BJ (cell line): ENCODE results near the gene FOXO4. TPM values are rescaled to one million over a fixed set of nuclear protein-coding genes. Genes with fewer than 3 reads are reported as not detected.

Experiments used
- CTCF ChIA-PET: fragments of 350-600 bp; formaldehyde crosslinking; extraction: SDS; loops from one replicate; lab custom pipeline; 2021; ENCODE audit warnings: antibody characterized with exemption, inconsistent platforms; lab: Yijun Ruan, JAX
- POLR2A ChIA-PET: fragments of 300-600 bp; sonication (Branson Sonifier 250); formaldehyde crosslinking; extraction: SDS; loops from one replicate; lab custom pipeline; 2021; ENCODE audit warnings: antibody characterized with exemption; lab: Charles Lee
- DNase-seq: peaks from one replicate; pipeline ENCODE4 v3.0.0-alpha.2; 2011; ENCODE audit warnings: low read depth
- H3K27me3 ChIP-seq: 2 replicates; pipeline ENCODE4 v1.6.0; 2011; ENCODE audit warnings: low read length; ENCODE audit not compliant: control insufficient read depth, insufficient read depth
- H3K36me3 ChIP-seq: 2 replicates; pipeline ENCODE4 v1.5.1; 2011; ENCODE audit warnings: low read length; ENCODE audit not compliant: control insufficient read depth, insufficient read depth
- H3K4me3 ChIP-seq: 2 replicates; pipeline ENCODE4 v1.5.1; 2011; ENCODE audit warnings: low read depth, mild to moderate bottlenecking, control low read depth, low read length
- polyA plus RNA-seq: library from polyadenylated mRNA; depleted of rRNA; stranded (reverse); fragments of >200 nt; gene quantifications from 2 replicates; pipeline ENCODE4 v1.2.3, GENCODE V29; 2011
- TF ChIP-seq, protein P1 (sequence below): IDR thresholded peaks from 2 replicates; pipeline ENCODE4 v1.5.1; 2011; ENCODE audit warnings: low read depth, mild to moderate bottlenecking, control low read depth, inconsistent platforms, low read length, moderate library complexity; ENCODE audit not compliant: insufficient read depth

FOXO4 gene
- polyA plus RNA-seq, 1 experiment, result 2.4 TPM

GRCh38 chrX:71057848-71058530 lies 37.7 kb upstream of the FOXO4 start:
- H3K27me3 ChIP-seq, result no peaks in the 10 kb centered on the region

GRCh38 chrX:71060127-71060526 lies 35.5 kb upstream of the FOXO4 start:
- POLR2A ChIA-PET, result no interaction called here
- H3K4me3 ChIP-seq, result no peak overlapping the region
- CTCF ChIA-PET, result no interaction called here
- H3K27me3 ChIP-seq, result no peaks in the 10 kb centered on the region
- peaks cover 9% of the 10 kb centered on the region for H3K36me3 ChIP-seq
- no peak for DNase-seq
- TF ChIP-seq, protein P1, sequence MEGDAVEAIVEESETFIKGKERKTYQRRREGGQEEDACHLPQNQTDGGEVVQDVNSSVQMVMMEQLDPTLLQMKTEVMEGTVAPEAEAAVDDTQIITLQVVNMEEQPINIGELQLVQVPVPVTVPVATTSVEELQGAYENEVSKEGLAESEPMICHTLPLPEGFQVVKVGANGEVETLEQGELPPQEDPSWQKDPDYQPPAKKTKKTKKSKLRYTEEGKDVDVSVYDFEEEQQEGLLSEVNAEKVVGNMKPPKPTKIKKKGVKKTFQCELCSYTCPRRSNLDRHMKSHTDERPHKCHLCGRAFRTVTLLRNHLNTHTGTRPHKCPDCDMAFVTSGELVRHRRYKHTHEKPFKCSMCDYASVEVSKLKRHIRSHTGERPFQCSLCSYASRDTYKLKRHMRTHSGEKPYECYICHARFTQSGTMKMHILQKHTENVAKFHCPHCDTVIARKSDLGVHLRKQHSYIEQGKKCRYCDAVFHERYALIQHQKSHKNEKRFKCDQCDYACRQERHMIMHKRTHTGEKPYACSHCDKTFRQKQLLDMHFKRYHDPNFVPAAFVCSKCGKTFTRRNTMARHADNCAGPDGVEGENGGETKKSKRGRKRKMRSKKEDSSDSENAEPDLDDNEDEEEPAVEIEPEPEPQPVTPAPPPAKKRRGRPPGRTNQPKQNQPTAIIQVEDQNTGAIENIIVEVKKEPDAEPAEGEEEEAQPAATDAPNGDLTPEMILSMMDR, result no peak

More at GRCh38 chrX:71057848-71058530, 37.7 kb upstream of the FOXO4 start:
- no peak for DNase-seq
- TF ChIP-seq, protein P1, result no peak
- Histone ChIP-seq H3K36me3 (peaks cover 10% of the 10 kb centered on the region), H3K4me3 (no peak overlapping the region)
- ChIA-PET CTCF (no interaction called here), POLR2A (no interaction called here)

GRCh38 chrX:71067089-71067488 lies 28.6 kb upstream of the FOXO4 start:
- TF ChIP-seq, protein P1, result no peak
- ChIA-PET CTCF (no interaction called here), POLR2A (no interaction called here)
- Histone ChIP-seq H3K36me3 (no peaks in the 10 kb centered on the region), H3K27me3 (no peaks in the 10 kb centered on the region), H3K4me3 (peak overlapping the region; percentile 70)
- no peak for DNase-seq

GRCh38 chrX:71067712-71068043 lies 28.0 kb upstream of the FOXO4 start:
- DNase-seq, result no peak
- ChIA-PET POLR2A (no interaction called here), CTCF (no interaction called here)
- TF ChIP-seq, protein P1, result no peak
- no peaks in the 10 kb centered on the region for H3K36me3 ChIP-seq
- no peaks in the 10 kb centered on the region for H3K27me3 ChIP-seq
- H3K4me3 ChIP-seq, result peak overlapping the region; percentile 70

DNA sequence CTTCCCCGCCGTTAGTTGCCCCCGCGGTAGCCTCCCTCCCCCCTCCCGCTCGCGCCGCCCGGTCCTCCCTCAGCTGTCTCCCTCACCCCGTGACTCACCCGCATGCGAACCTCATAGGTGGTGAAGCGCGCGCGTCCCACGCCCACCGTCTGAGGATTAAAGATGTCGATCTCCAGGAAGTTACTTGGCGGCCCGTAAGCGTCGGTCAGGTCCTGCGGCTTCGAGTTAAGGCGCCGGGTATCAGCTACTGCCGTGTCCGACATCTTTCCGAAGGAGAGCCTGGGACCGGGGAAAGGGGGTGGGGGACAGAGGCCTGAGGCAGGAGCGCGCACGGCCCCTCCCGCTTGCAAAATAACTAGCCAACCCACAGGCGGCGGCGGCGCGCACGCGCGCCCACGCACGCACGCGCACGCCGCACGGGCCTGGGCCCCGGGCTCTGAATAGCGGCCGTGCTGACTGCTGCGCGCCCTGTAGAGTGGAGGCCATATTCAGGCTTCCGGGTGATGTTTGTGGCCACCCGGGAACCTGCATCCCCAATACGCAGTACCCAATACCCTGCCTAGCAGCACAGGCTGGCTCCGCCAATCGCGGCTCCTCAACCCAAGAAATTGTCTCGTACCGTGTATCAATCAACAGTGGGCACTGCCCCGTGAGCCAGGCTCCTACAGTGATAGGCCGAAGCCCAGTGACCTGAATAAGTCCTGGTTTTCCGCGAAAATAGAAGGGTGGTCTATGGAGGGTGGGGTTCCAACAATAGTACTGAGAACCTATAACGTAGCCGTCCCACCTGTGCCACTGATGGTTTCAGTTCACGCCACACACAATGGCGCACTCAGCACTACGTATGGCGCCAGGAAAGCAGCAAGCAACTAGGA lies 27.4 kb upstream of the FOXO4 start, which contains the start of gene SNX12:
TSS of gene SNX12 (minus strand) at position 291 of the 875 bp plus-strand sequence. CDS start at position 263, 28 bp downstream.
- Histone ChIP-seq H3K4me3 (peak within 1 kb of the TSS; percentile 70), H3K36me3 (no peaks in the 10 kb centered on the region), H3K27me3 (no peaks in the 10 kb centered on the region)
- ChIA-PET CTCF (no interaction called here), POLR2A (no interaction called here)
- TF ChIP-seq, protein P1, result no peak
- DNase-seq, result peak; percentile 70
